ENCODE measurements around the gene TTLL12. TPM values are rescaled to one million over a fixed set of nuclear protein-coding genes. Genes with fewer than 3 reads are reported as not detected.

Gene TTLL12
- total and polyA plus RNA-seq, 4 donors = 10.8 to 34.3 (median 29.7) TPM

- Histone ChIP-seq H3K9me3 (ENCODE audit: control insufficient read depth, insufficient read depth, low read length) (no peaks in the 10 kb centered on the region), H3K27ac (ENCODE audit: low read depth, low read length) (no peak overlapping the region), H3K27me3 (ENCODE audit: control insufficient read depth, insufficient read depth, low read length) (no peaks in the 10 kb centered on the region), H3K4me1 (ENCODE audit: control insufficient read depth, insufficient read depth, low read length) (peaks cover 12% of the 10 kb centered on the region), H3K4me3 (ENCODE audit: low read depth, low read length) (no peak overlapping the region), H3K36me3 (ENCODE audit: control insufficient read depth, insufficient read depth, low read length) (peaks cover 11% of the 10 kb centered on the region)
- DNase-seq (ENCODE audit: low read depth in 4 of 6, low spot score in 6 of 6) = no peak
- 88% methylated on average over 6 of the region's 10 CpGs for WGBS (ENCODE audit: insufficient coverage)
Observed at GRCh38 chr22:43202326-43202725, 15.4 kb upstream of the TTLL12 start.

- 89% methylated on average over 23 of the region's 26 CpGs for WGBS (ENCODE audit: insufficient coverage)
- Histone ChIP-seq H3K4me1 (ENCODE audit: control insufficient read depth, insufficient read depth, low read length) (peaks cover 10% of the 10 kb centered on the region), H3K36me3 (ENCODE audit: control insufficient read depth, insufficient read depth, low read length) (peaks cover 8% of the 10 kb centered on the region), H3K27ac (ENCODE audit: low read depth, low read length) (no peak overlapping the region), H3K4me3 (ENCODE audit: low read depth, low read length) (no peak overlapping the region), H3K27me3 (ENCODE audit: control insufficient read depth, insufficient read depth, low read length) (no peaks in the 10 kb centered on the region), H3K9me3 (ENCODE audit: control insufficient read depth, insufficient read depth, low read length) (no peaks in the 10 kb centered on the region)
- DNase-seq (ENCODE audit: low read depth in 4 of 6, low spot score in 6 of 6) = no peak
Observed at GRCh38 chr22:43201486-43202219, 14.7 kb upstream of the TTLL12 start.

- Histone ChIP-seq H3K36me3 (ENCODE audit: control insufficient read depth, insufficient read depth, low read length) (peaks cover 6% of the 10 kb centered on the region), H3K4me1 (ENCODE audit: control insufficient read depth, insufficient read depth, low read length) (peaks cover 10% of the 10 kb centered on the region), H3K9me3 (ENCODE audit: control insufficient read depth, insufficient read depth, low read length) (no peaks in the 10 kb centered on the region), H3K27me3 (ENCODE audit: control insufficient read depth, insufficient read depth, low read length) (no peaks in the 10 kb centered on the region), H3K4me3 (ENCODE audit: low read depth, low read length) (no peak overlapping the region), H3K27ac (ENCODE audit: low read depth, low read length) (no peak overlapping the region)
- DNase-seq (ENCODE audit: low read depth in 4 of 6, low spot score in 6 of 6) = no peak
- 86% methylated on average over 11 of the region's 13 CpGs for WGBS (ENCODE audit: insufficient coverage)
Observed at GRCh38 chr22:43200555-43200954, 13.6 kb upstream of the TTLL12 start.

GRCh38 chr22:43200031-43200430 lies 13.1 kb upstream of the TTLL12 start:
- Histone ChIP-seq H3K4me3 (ENCODE audit: low read depth, low read length) (no peak overlapping the region), H3K27me3 (ENCODE audit: control insufficient read depth, insufficient read depth, low read length) (no peaks in the 10 kb centered on the region), H3K36me3 (ENCODE audit: control insufficient read depth, insufficient read depth, low read length) (peaks cover 6% of the 10 kb centered on the region), H3K4me1 (ENCODE audit: control insufficient read depth, insufficient read depth, low read length) (peaks cover 10% of the 10 kb centered on the region), H3K9me3 (ENCODE audit: control insufficient read depth, insufficient read depth, low read length) (no peaks in the 10 kb centered on the region), H3K27ac (ENCODE audit: low read depth, low read length) (no peak overlapping the region)
- no peak for DNase-seq (ENCODE audit: low read depth in 4 of 6, low spot score in 6 of 6)
- 79% methylated on average over 17 of the region's 17 CpGs for WGBS (ENCODE audit: insufficient coverage)

- H3K27ac ChIP-seq (ENCODE audit: low read depth, low read length) = no peak overlapping the region
Observed at GRCh38 chr22:43199541-43199940, 12.6 kb upstream of the TTLL12 start.

GRCh38 chr22:43198936-43199335 lies 12.0 kb upstream of the TTLL12 start:
- Histone ChIP-seq H3K4me1 (ENCODE audit: control insufficient read depth, insufficient read depth, low read length) (peaks cover 10% of the 10 kb centered on the region), H3K27ac (ENCODE audit: low read depth, low read length) (no peak overlapping the region), H3K9me3 (ENCODE audit: control insufficient read depth, insufficient read depth, low read length) (no peaks in the 10 kb centered on the region), H3K36me3 (ENCODE audit: control insufficient read depth, insufficient read depth, low read length) (peaks cover 6% of the 10 kb centered on the region), H3K4me3 (ENCODE audit: low read depth, low read length) (no peak overlapping the region), H3K27me3 (ENCODE audit: control insufficient read depth, insufficient read depth, low read length) (no peaks in the 10 kb centered on the region)
- WGBS (ENCODE audit: insufficient coverage) = 81% methylated on average over 6 of the region's 9 CpGs
- DNase-seq (ENCODE audit: low read depth in 4 of 6, low spot score in 6 of 6) = no peak

More at GRCh38 chr22:43199541-43199940, 12.6 kb upstream of the TTLL12 start:
- 94% methylated on average over 11 of the region's 11 CpGs for WGBS (ENCODE audit: insufficient coverage)
- Histone ChIP-seq H3K27me3 (ENCODE audit: control insufficient read depth, insufficient read depth, low read length) (no peaks in the 10 kb centered on the region), H3K36me3 (ENCODE audit: control insufficient read depth, insufficient read depth, low read length) (peaks cover 6% of the 10 kb centered on the region), H3K9me3 (ENCODE audit: control insufficient read depth, insufficient read depth, low read length) (no peaks in the 10 kb centered on the region), H3K4me1 (ENCODE audit: control insufficient read depth, insufficient read depth, low read length) (peaks cover 10% of the 10 kb centered on the region), H3K4me3 (ENCODE audit: low read depth, low read length) (no peak overlapping the region)
- no peak for DNase-seq (ENCODE audit: low read depth in 4 of 6, low spot score in 6 of 6)

GRCh38 chr22:43198126-43198525 lies 11.2 kb upstream of the TTLL12 start:
- H3K4me3 ChIP-seq (ENCODE audit: low read depth, low read length) = no peak overlapping the region
- WGBS (ENCODE audit: insufficient coverage) = 95% methylated on average over 5 of the region's 5 CpGs
- no peak overlapping the region for H3K27ac ChIP-seq (ENCODE audit: low read depth, low read length)
- H3K36me3 ChIP-seq (ENCODE audit: control insufficient read depth, insufficient read depth, low read length) = no peaks in the 10 kb centered on the region
- H3K27me3 ChIP-seq (ENCODE audit: control insufficient read depth, insufficient read depth, low read length) = no peaks in the 10 kb centered on the region
- no peak for DNase-seq (ENCODE audit: low read depth in 4 of 6, low spot score in 6 of 6)
- H3K4me1 ChIP-seq (ENCODE audit: control insufficient read depth, insufficient read depth, low read length) = peaks cover 10% of the 10 kb centered on the region
- no peaks in the 10 kb centered on the region for H3K9me3 ChIP-seq (ENCODE audit: control insufficient read depth, insufficient read depth, low read length)

GRCh38 chr22:43197271-43197941 lies 10.5 kb upstream of the TTLL12 start:
- Histone ChIP-seq H3K4me1 (ENCODE audit: control insufficient read depth, insufficient read depth, low read length) (peaks cover 10% of the 10 kb centered on the region), H3K9me3 (ENCODE audit: control insufficient read depth, insufficient read depth, low read length) (no peaks in the 10 kb centered on the region)
- WGBS (ENCODE audit: insufficient coverage) = 33% methylated on average over 17 of the region's 22 CpGs

GRCh38 chr22:43191831-43192230 lies 4.9 kb upstream of the TTLL12 start:
- H3K36me3 ChIP-seq (ENCODE audit: control insufficient read depth, insufficient read depth, low read length) = no peaks in the 10 kb centered on the region
- peaks cover 5% of the 10 kb centered on the region for H3K4me1 ChIP-seq (ENCODE audit: control insufficient read depth, insufficient read depth, low read length)
- no peak overlapping the region for H3K27ac ChIP-seq (ENCODE audit: low read depth, low read length)
- no peak overlapping the region for H3K4me3 ChIP-seq (ENCODE audit: low read depth, low read length)
- H3K27me3 ChIP-seq (ENCODE audit: control insufficient read depth, insufficient read depth, low read length) = no peaks in the 10 kb centered on the region
- no peak for DNase-seq (ENCODE audit: low read depth in 4 of 6, low spot score in 6 of 6)
- H3K9me3 ChIP-seq (ENCODE audit: control insufficient read depth, insufficient read depth, low read length) = no peaks in the 10 kb centered on the region

More at GRCh38 chr22:43197271-43197941, 10.5 kb upstream of the TTLL12 start:
- Histone ChIP-seq H3K36me3 (ENCODE audit: control insufficient read depth, insufficient read depth, low read length) (no peaks in the 10 kb centered on the region), H3K4me3 (ENCODE audit: low read depth, low read length) (no peak overlapping the region), H3K27ac (ENCODE audit: low read depth, low read length) (no peak overlapping the region), H3K27me3 (ENCODE audit: control insufficient read depth, insufficient read depth, low read length) (no peaks in the 10 kb centered on the region)
- peak in 1 of 6 donors; percentile 8 for DNase-seq (ENCODE audit: low read depth in 4 of 6, low spot score in 6 of 6)

Data from spinal cord (tissue), 10 donors.